Endothelial cell of umbilical vein (primary cell): ENCODE data around the gene JCHAIN. TPM values are rescaled to one million over a fixed set of nuclear protein-coding genes. Genes with fewer than 3 reads are reported as not detected.
A peak's percentile ranks its signal among the peaks of the same experiment; 100 is the strongest.

Experiments
- BruUV-seq: library from RNA; stranded (reverse); fragments of 400-500 nt; replicated peaks from 2 replicates; lab custom pipeline; 2021; lab: Mats Ljungman, UMichigan
- CTCF ChIA-PET: fragments of 300-600, 350-600 bp; sonication (Branson Sonifier 250); formaldehyde crosslinking; loops from one replicate; lab custom pipeline; 2021; ENCODE audit warnings: antibody characterized with exemption, inconsistent platforms; lab: Charles Lee
- POLR2A ChIA-PET: fragments of 300-600, 350-600 bp; sonication (Branson Sonifier 250); formaldehyde crosslinking; loops from one replicate; lab custom pipeline; 2021; ENCODE audit warnings: antibody characterized with exemption, inconsistent platforms; lab: Charles Lee
- DNase-seq: peaks from one replicate; pipeline ENCODE4 v3.0.0-alpha.2; 2011; ENCODE audit warnings: low read depth, low spot score
- FAIRE-seq: peaks from 2 replicates; lab custom pipeline; 2011; peaks lifted over from hg19 to GRCh38; lab: Jason Lieb, UNC
- H2AFZ ChIP-seq: 2 replicates; pipeline ENCODE4 v1.6.0; 2012; ENCODE audit warnings: low read depth, low read length, control low read depth, inconsistent platforms
- H3K27ac ChIP-seq: 2 replicates; pipeline ENCODE4 v1.5.1; 2011; ENCODE audit warnings: low read depth, mild to moderate bottlenecking, control low read depth, low read length, moderate library complexity; ENCODE audit not compliant: insufficient read depth
- H3K27me3 ChIP-seq, 2 experiments: 2 replicates each; pipeline versions ENCODE4 v1.6.0 to v1.6.1; 2011; ENCODE audit warnings: low read length in 2 of 2, mixed read lengths in 1 of 2; ENCODE audit not compliant: control insufficient read depth in 2 of 2, insufficient read depth in 2 of 2
- H3K36me3 ChIP-seq, 2 experiments: 2 replicates in 1 of 2; 3 replicates in 1 of 2; pipeline ENCODE4 v1.5.1; 2011; ENCODE audit warnings: low read length in 2 of 2, mild to moderate bottlenecking in 1 of 2, moderate library complexity in 1 of 2; ENCODE audit not compliant: control insufficient read depth in 2 of 2, insufficient read depth in 2 of 2; ENCODE audit errors: extremely low read depth in 1 of 2
- H3K4me1 ChIP-seq: 3 replicates; pipeline ENCODE4 v1.5.1; 2011; ENCODE audit warnings: mild to moderate bottlenecking, low read length; ENCODE audit not compliant: control insufficient read depth, insufficient read depth; ENCODE audit errors: extremely low read depth
- H3K4me2 ChIP-seq: 2 replicates; pipeline ENCODE4 v1.6.1; 2011; ENCODE audit warnings: low read length, control low read depth, mixed read lengths; ENCODE audit not compliant: insufficient read depth
- H3K4me3 ChIP-seq, 3 experiments: fragments of 200-600 bp in 1 of 3; sonication (generic), shearing (Covaris generic) in 1 of 3; replicated peaks in 1 of 3; 2 replicates each; pipeline ENCODE4 v1.5.1; 2011 to 2016; ENCODE audit warnings: control low read depth in 3 of 3, low read length in 3 of 3, mild to moderate bottlenecking in 2 of 3, inconsistent platforms in 1 of 3, low read depth in 1 of 3, moderate library complexity in 1 of 3; ENCODE audit not compliant: insufficient read depth in 1 of 3
- H3K79me2 ChIP-seq: 2 replicates; pipeline ENCODE4 v1.6.0; 2012; ENCODE audit warnings: low read length, inconsistent platforms; ENCODE audit not compliant: control insufficient read depth, insufficient read depth
- H3K9ac ChIP-seq: replicated peaks from 2 replicates; pipeline ENCODE3; 2011; ENCODE audit warnings: low read length, control low read depth; ENCODE audit not compliant: insufficient read depth; ENCODE audit errors: extremely low read depth
- H3K9me1 ChIP-seq: replicated peaks from 3 replicates; pipeline ENCODE4 v1.6.0; 2011; ENCODE audit warnings: mild to moderate bottlenecking, low read length; ENCODE audit not compliant: control insufficient read depth, insufficient read depth; ENCODE audit errors: extremely low read depth
- H3K9me3 ChIP-seq: replicated peaks from 2 replicates; pipeline ENCODE4 v1.5.1; 2012; ENCODE audit warnings: low read length, inconsistent platforms; ENCODE audit not compliant: control insufficient read depth, insufficient read depth
- H4K20me1 ChIP-seq: replicated peaks from 2 replicates; pipeline ENCODE3; 2011; ENCODE audit warnings: mild to moderate bottlenecking, low read length; ENCODE audit not compliant: control insufficient read depth, insufficient read depth; ENCODE audit errors: extremely low read depth
- CTCF ChIP-seq, 2 donors: IDR thresholded peaks; 1 replicate in 1 of 2; 2 replicates in 1 of 2; pipeline ENCODE4 v1.5.1; 2011; ENCODE audit warnings: low read length in 2 of 2, mild to moderate bottlenecking in 2 of 2, moderate library complexity in 2 of 2, control low read depth in 1 of 2, inconsistent platforms in 1 of 2, low read depth in 1 of 2; ENCODE audit not compliant: insufficient read depth in 1 of 2; ENCODE audit errors: extremely low read depth in 1 of 2
- EZH2 ChIP-seq: IDR thresholded peaks from 2 replicates; pipeline ENCODE4 v1.6.1; 2012; ENCODE audit warnings: borderline replicate concordance, low read depth, mild to moderate bottlenecking, moderate library complexity, low read length, inconsistent platforms; ENCODE audit not compliant: severe bottlenecking
- FOS ChIP-seq: IDR thresholded peaks from 2 replicates; pipeline ENCODE4 v1.6.1; 2011; ENCODE audit warnings: mild to moderate bottlenecking, low read length, moderate library complexity, borderline replicate concordance; ENCODE audit not compliant: insufficient read depth
- GATA2 ChIP-seq: IDR thresholded peaks from 2 replicates; pipeline ENCODE4 v1.7.0; 2011; ENCODE audit warnings: low read depth, mild to moderate bottlenecking, moderate library complexity, mixed read lengths, low read length; ENCODE audit not compliant: insufficient read length, insufficient read depth
- JUN ChIP-seq: IDR thresholded peaks from 2 replicates; pipeline ENCODE4 v1.6.1; 2011; ENCODE audit warnings: borderline replicate concordance, low read depth; ENCODE audit not compliant: insufficient read length, insufficient read depth
- MAX ChIP-seq: IDR thresholded peaks from 2 replicates; pipeline ENCODE4 v1.6.1; 2011; ENCODE audit not compliant: insufficient read depth, insufficient read length
- MYC ChIP-seq: IDR thresholded peaks from one replicate; pipeline ENCODE4 v1.6.1; 2011; ENCODE audit warnings: mild to moderate bottlenecking, low read depth, low read length
- POLR2A ChIP-seq: IDR thresholded peaks from 2 replicates; pipeline ENCODE4 v1.6.1; 2012; ENCODE audit warnings: low read depth, mild to moderate bottlenecking, control low read depth, low read length
- POLR2AphosphoS5 ChIP-seq: IDR thresholded peaks from 2 replicates; pipeline ENCODE4 v1.6.1; 2012; ENCODE audit warnings: low read depth, mild to moderate bottlenecking, control low read depth, low read length, moderate library complexity; ENCODE audit not compliant: insufficient read depth
- dilution Hi-C: fragments of 300-500 bp; cut with MboI; formaldehyde crosslinking; loops from one replicate; pipeline ENCODE4 v1.15.0; 2019; ENCODE audit warnings: low sequenced_read_pairs; ENCODE audit not compliant: extremely low pct_ligation_motif_present
- intact Hi-C: fragments of 100-400 bp; cut with micrococcal nuclease; formaldehyde crosslinking; loops from one replicate; pipeline ENCODE4 v1.10.0; 2022
- polyA plus RNA-seq, 4 experiments: library from polyadenylated mRNA; depleted of rRNA in 3 of 4; stranded (reverse) in 3 of 4; unstranded in 1 of 4; fragments of >200 nt; gene quantifications; 2 replicates each; pipeline versions ENCODE4 v1.2.1 to v1.2.3, GENCODE V29; 2011 to 2012; ENCODE audit warnings: missing spikeins in 1 of 4
- total RNA-seq: library from RNA; stranded (reverse); gene quantifications from 2 replicates; pipeline ENCODE4 v1.2.3, GENCODE V29; 2021

The JCHAIN gene
- total and polyA plus RNA-seq, 2 donors (not counting 3 experiments of a cell fraction or from before 2014, with no cell fraction given) = not detected

GRCh38 chr4:70687821-70688794, 21.8 kb upstream of the JCHAIN start, which contains the start of gene UTP3:
Gene UTP3, plus strand, starts transcription at chr4:70688532. Its CDS starts 146 bp downstream, at chr4:70688678.
- H3K27me3 ChIP-seq = no peaks in the 10 kb centered on the region
- dilution Hi-C loops = no loop called here
- TF ChIP-seq POLR2A (peak; percentile 83), MAX (peak; percentile 81), FOS (peak; percentile 22), JUN (no peak), POLR2AphosphoS5 (peak; percentile 83), EZH2 (no peak), MYC (peak; percentile 77), CTCF (IDR thresholded peaks at IDR 0.05; ENCODE audit: extremely low read depth in 1 of 2, insufficient read depth in 1 of 2, low read depth in 1 of 2, low read length in 2 of 2) (peak; percentile 96 to 99), GATA2 (peak; percentile 63)
- H3K4me1 ChIP-seq = peaks cover 22% of the 10 kb centered on the region
- ChIA-PET POLR2A (interaction anchor here (2.1 kb wide), 1 partner anchor 16 kb away, joined by 12 read pairs; no protein-coding TSS in a partner anchor), CTCF (interaction anchor here (0.5 to 2.1 kb wide), 9 partner anchors 9 to 86 kb away, joined by 3 to 16 read pairs (median 3); no protein-coding TSS in a partner anchor)
- no peaks in the 10 kb centered on the region for H3K9me3 ChIP-seq
- H2AFZ ChIP-seq = peak within 1 kb of the TSS; percentile 95
- H3K27ac ChIP-seq = peak within 1 kb of the TSS; percentile 36
- H3K9ac ChIP-seq = peak within 1 kb of the TSS; percentile 82
- FAIRE-seq = peak; percentile 98
- H3K79me2 ChIP-seq = peaks cover 31% of the 10 kb centered on the region
- peak within 1 kb of the TSS; percentile 34 to 72 (median 62) for H3K4me3 ChIP-seq
- intact Hi-C loops = loop anchor here (1.0 kb wide), 5 partner anchors 16 to 305 kb away; partner anchors contain the start of genes DCK, GRSF1 and MOB1B
- no peaks in the 10 kb centered on the region for H3K9me1 ChIP-seq
- H4K20me1 ChIP-seq = no peaks in the 10 kb centered on the region
- H3K4me2 ChIP-seq = peak within 1 kb of the TSS; percentile 93
- DNase-seq = peak; percentile 98
- no peaks in the 10 kb centered on the region for H3K36me3 ChIP-seq
- BruUV-seq = TSS peak; percentile 97
